ENCODE measurements around the gene MTARC1. TPM values are rescaled to one million over a fixed set of nuclear protein-coding genes. Genes with fewer than 3 reads are reported as not detected.

The MTARC1 gene
- total RNA-seq, result 10 to 100 TPM; 44.0 to 96.5 (median 59.7) TPM

GRCh38 chr1:220786337-220787068 lies at the start of gene MTARC1:
Gene MTARC1 (plus strand): TSS chr1:220786913. CDS start chr1:220786945, 32 bp downstream.
- DNase-seq, result peak; percentile 90 to 91
- intact Hi-C loops (cut with DNase I), result no loop called here
- WGBS, 2 donors, result 7 to 9% methylated on average over 18 to 26 of the region's 56 CpGs

GRCh38 chr1:220741349-220741748 lies 45.4 kb upstream of the MTARC1 start:
- no peak for DNase-seq
- intact Hi-C loops (cut with DNase I), result no loop called here
- Histone ChIP-seq H3K27ac (no peak overlapping the region), H3K36me3 (no peaks in the 10 kb centered on the region), H3K4me3 (replicated peaks in 1 of 3) (no peak overlapping the region), H3K27me3 (no peaks in the 10 kb centered on the region), H3K4me1 (no peaks in the 10 kb centered on the region), H3K9me3 (no peaks in the 10 kb centered on the region)
- WGBS, 2 donors, result 78 to 80% methylated on average over 2 of the region's 2 CpGs
- TF ChIP-seq CTCF (IDR thresholded peaks at IDR 0.05) (no peak), POLR2A (IDR thresholded peaks at IDR 0.05) (no peak)

More at GRCh38 chr1:220786337-220787068, at the start of gene MTARC1:
- H3K27me3 ChIP-seq, result no peaks in the 10 kb centered on the region
- peaks cover 50 to 59% of the 10 kb centered on the region in 2 donors for H3K4me1 ChIP-seq
- no peaks in the 10 kb centered on the region for H3K9me3 ChIP-seq
- peak within 1 kb of the TSS; percentile 90 to 92 (median 91) for H3K27ac ChIP-seq
- peaks cover 0 to 4% of the 10 kb centered on the region in 2 donors for H3K36me3 ChIP-seq
- H3K4me3 ChIP-seq (replicated peaks in 1 of 3), result peak within 1 kb of the TSS; percentile 12 to 46 (median 28)
- peak in 2 of 6 experiments; percentile 26 to 40 for TF ChIP-seq CTCF (IDR thresholded peaks at IDR 0.05)
- TF ChIP-seq POLR2A (IDR thresholded peaks at IDR 0.05), result peak in 1 of 2 donors; percentile 70

GRCh38 chr1:220741825-220742224 lies 44.9 kb upstream of the MTARC1 start:
- H3K4me1 ChIP-seq, result no peaks in the 10 kb centered on the region
- WGBS, 2 donors, result 100% methylated on average over 1 of the region's 1 CpG
- no peaks in the 10 kb centered on the region for H3K9me3 ChIP-seq
- intact Hi-C loops (cut with DNase I), result no loop called here
- no peak overlapping the region for H3K27ac ChIP-seq
- no peaks in the 10 kb centered on the region for H3K36me3 ChIP-seq
- DNase-seq, result no peak
- no peak overlapping the region for H3K4me3 ChIP-seq (replicated peaks in 1 of 3)
- H3K27me3 ChIP-seq, result no peaks in the 10 kb centered on the region
- TF ChIP-seq POLR2A (IDR thresholded peaks at IDR 0.05), result no peak
- no peak for TF ChIP-seq CTCF (IDR thresholded peaks at IDR 0.05)

- TF ChIP-seq POLR2A (IDR thresholded peaks at IDR 0.05) (no peak), CTCF (IDR thresholded peaks at IDR 0.05) (no peak)
- Histone ChIP-seq H3K27me3 (no peaks in the 10 kb centered on the region), H3K4me1 (peaks cover 4 to 6% of the 10 kb centered on the region in 2 donors), H3K4me3 (replicated peaks in 1 of 3) (no peak overlapping the region), H3K27ac (no peak overlapping the region), H3K9me3 (no peaks in the 10 kb centered on the region), H3K36me3 (no peaks in the 10 kb centered on the region)
- intact Hi-C loops (cut with DNase I), result no loop called here
- DNase-seq, result no peak
- 90 to 98% methylated on average over 3 of the region's 3 CpGs for WGBS, 2 donors
Observed at GRCh38 chr1:220742520-220742919, 44.2 kb upstream of the MTARC1 start.

GRCh38 chr1:220746851-220747250 lies 39.9 kb upstream of the MTARC1 start:
- H3K27ac ChIP-seq, result no peak overlapping the region
- DNase-seq, result no peak
- H3K27me3 ChIP-seq, result no peaks in the 10 kb centered on the region
- intact Hi-C loops (cut with DNase I), result no loop called here
- H3K4me3 ChIP-seq (replicated peaks in 1 of 3), result no peak overlapping the region
- TF ChIP-seq CTCF (IDR thresholded peaks at IDR 0.05) (no peak), POLR2A (IDR thresholded peaks at IDR 0.05) (no peak)
- H3K36me3 ChIP-seq, result no peaks in the 10 kb centered on the region
- H3K4me1 ChIP-seq, result peaks cover 15 to 22% of the 10 kb centered on the region in 2 donors
- H3K9me3 ChIP-seq, result no peaks in the 10 kb centered on the region
- 86 to 95% methylated on average over 3 of the region's 3 CpGs for WGBS, 2 donors
